GM20000 (cell line): ENCODE measurements around the gene HBA1.

Experiments
- DNase-seq: peaks from one replicate; pipeline ENCODE4 v3.0.0; 2012; ENCODE audit warnings: low spot score
- TF ChIP-seq, protein P1 (sequence below): IDR thresholded peaks from 2 replicates; pipeline ENCODE4 v1.5.1; 2012; ENCODE audit warnings: mild to moderate bottlenecking, control low read depth; ENCODE audit errors: extremely low read depth, missing control alignments

The HBA1 gene

DNA sequence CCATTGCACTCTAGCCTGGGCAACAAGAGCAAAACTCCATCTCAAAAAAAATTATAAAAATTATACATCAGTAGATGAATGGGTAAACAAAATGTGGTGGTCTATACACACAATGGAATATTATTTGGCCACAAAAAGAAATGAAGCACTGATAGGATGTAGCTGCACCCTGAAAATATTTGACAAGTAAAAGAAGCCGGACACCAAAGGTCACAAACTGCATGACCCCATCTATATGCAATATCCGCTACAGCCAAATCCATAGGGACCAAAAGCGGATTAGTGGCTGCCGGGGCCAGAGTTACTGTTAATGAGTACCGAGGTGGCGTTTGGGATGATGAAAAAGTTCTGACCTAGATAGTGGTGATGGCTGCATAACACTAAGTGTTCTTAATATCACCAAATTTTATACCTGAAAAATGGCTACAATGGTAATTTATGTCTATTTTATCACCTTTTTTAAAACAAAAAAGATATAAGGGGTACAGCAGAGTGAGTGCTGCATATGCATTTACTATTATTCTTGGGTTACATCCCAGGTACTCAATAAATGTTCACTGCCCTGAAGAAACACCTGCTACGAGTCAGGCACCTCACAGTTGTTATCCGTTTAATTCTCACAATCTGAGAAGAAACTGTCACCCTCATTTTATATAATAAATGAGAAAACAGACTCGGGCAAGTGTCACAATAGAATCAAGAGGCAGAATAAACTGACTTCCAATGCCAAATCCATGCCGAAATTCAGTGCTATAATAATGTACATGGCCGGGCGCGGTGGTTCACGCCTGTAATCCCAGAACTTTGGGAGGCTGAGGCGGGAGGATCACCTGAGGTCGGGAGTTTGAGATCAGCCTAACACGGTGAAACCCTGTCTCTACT is 3.0 kb downstream of the HBA1 start:
- TF ChIP-seq, protein P1, sequence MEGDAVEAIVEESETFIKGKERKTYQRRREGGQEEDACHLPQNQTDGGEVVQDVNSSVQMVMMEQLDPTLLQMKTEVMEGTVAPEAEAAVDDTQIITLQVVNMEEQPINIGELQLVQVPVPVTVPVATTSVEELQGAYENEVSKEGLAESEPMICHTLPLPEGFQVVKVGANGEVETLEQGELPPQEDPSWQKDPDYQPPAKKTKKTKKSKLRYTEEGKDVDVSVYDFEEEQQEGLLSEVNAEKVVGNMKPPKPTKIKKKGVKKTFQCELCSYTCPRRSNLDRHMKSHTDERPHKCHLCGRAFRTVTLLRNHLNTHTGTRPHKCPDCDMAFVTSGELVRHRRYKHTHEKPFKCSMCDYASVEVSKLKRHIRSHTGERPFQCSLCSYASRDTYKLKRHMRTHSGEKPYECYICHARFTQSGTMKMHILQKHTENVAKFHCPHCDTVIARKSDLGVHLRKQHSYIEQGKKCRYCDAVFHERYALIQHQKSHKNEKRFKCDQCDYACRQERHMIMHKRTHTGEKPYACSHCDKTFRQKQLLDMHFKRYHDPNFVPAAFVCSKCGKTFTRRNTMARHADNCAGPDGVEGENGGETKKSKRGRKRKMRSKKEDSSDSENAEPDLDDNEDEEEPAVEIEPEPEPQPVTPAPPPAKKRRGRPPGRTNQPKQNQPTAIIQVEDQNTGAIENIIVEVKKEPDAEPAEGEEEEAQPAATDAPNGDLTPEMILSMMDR, result no peak
- DNase-seq, result no peak

DNA sequence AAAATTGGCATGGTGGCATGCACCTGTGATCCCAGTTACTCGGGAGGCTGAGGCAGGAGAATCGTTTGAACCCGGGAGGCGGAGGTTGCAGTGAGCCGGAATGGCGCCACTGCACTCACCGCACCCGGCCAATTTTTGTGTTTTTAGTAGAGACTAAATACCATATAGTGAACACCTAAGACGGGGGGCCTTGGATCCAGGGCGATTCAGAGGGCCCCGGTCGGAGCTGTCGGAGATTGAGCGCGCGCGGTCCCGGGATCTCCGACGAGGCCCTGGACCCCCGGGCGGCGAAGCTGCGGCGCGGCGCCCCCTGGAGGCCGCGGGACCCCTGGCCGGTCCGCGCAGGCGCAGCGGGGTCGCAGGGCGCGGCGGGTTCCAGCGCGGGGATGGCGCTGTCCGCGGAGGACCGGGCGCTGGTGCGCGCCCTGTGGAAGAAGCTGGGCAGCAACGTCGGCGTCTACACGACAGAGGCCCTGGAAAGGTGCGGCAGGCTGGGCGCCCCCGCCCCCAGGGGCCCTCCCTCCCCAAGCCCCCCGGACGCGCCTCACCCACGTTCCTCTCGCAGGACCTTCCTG is 3.7 kb downstream of the HBA1 start, which contains the start of gene HBQ1:
Gene HBQ1, plus strand, starts transcription at position 359 of the 575 bp plus-strand sequence. Its CDS starts 28 bp downstream, at position 387.
- TF ChIP-seq, protein P1, result no peak
- peak; percentile 78 for DNase-seq

DNA sequence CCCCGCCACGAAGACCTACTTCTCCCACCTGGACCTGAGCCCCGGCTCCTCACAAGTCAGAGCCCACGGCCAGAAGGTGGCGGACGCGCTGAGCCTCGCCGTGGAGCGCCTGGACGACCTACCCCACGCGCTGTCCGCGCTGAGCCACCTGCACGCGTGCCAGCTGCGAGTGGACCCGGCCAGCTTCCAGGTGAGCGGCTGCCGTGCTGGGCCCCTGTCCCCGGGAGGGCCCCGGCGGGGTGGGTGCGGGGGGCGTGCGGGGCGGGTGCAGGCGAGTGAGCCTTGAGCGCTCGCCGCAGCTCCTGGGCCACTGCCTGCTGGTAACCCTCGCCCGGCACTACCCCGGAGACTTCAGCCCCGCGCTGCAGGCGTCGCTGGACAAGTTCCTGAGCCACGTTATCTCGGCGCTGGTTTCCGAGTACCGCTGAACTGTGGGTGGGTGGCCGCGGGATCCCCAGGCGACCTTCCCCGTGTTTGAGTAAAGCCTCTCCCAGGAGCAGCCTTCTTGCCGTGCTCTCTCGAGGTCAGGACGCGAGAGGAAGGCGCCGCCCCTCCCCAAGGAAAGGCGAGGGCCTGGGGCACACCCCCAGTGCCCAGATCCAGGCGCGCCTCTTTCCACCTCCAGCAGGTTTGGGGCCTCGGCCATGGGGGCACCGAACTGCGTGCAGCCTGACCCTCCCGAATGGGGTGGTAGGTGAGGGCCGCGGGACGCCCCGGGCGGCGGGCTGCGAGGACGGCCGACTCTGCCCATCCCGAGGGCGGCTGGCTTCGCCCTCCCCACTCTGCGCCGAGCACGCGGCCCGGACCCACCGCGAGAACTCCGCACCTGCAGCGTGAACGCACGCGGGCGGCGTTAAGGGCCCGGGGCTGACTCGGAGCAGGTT is 4.4 kb downstream of the HBA1 start:
- DNase-seq, result peak; percentile 96
- TF ChIP-seq, protein P1, result peak; percentile 25

DNA sequence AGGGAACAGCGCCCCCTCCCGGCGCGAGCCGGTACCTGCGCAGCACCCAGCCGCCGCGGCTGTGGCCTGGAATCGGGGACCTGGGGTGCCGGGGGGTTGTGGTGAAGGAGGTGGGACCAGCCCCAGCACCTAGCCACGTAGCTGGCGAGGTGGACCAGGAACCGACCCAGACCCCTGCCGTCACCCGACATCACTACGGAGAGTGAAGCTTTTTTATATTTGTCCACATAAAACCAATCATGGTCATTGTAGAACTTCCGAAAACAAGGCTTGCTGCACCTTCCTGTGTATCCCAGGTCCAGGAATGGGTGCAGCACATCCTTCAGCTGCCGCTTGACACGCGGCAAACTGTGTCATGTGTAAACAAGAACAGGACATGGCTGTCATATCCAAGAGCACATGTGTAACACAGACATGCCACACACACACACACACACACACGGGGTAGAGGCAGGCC is 5.1 kb downstream of the HBA1 start:
- TF ChIP-seq, protein P1, result peak; percentile 81
- DNase-seq, result no peak

DNA sequence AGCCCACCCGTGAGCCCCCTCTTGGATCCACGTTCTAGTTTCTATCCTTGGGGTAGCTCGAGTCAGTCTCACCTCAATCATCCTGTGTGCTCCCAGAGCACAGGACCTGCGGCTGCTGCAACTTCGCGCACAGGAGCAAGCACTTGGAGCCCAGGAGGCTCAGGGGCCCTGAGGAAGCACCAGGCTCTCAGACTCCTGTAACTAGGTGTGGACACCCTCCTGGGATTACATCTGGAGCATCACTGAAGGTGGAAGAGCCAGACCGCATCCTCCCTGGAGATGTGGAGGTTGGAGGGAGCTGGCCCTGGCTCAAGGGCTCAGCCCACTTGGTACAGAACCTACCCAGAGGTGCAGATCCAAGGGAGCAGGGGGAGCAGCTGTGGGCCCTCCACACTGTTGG is 6.5 kb downstream of the HBA1 start:
- DNase-seq, result no peak
- TF ChIP-seq, protein P1, result no peak

DNA sequence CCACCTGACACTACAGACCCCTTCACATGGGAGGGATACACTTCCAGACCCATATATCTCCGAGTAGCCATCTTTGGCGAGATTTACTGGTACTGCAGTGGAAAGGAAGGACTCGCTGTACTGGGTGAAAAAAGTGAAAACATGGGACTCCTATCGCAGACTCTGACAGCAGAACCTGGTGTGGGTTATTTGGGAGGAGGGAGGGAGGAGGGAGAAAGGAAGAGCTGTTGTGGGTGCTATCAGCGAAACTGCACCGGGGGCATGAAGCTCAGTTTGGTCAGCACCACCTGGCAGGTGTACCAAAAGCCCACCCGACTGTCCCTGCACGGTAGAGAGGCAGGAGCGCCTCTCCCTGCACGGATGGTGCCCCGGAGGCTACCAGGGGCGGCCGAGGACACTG is 8.7 kb downstream of the HBA1 start:
- DNase-seq, result no peak
- TF ChIP-seq, protein P1, result no peak
